OCI-LY1 (cell line): Measurements from ENCODE around the gene C17orf67.

Source experiments
- CTCF ChIP-seq: fragments of 200-600 bp; sonication (generic), shearing (Covaris generic); IDR thresholded peaks from 2 replicates; pipeline ENCODE4 v1.5.1; 2017; ENCODE audit warnings: mild to moderate bottlenecking, antibody characterized with exemption, low read length, moderate library complexity, mixed read lengths
- EZH2 ChIP-seq: fragments of 200-600 bp; sonication (generic), shearing (Covaris generic); IDR thresholded peaks from 2 replicates; pipeline ENCODE4 v1.8.0; 2017; ENCODE audit warnings: borderline replicate concordance, mixed run types, mild to moderate bottlenecking, antibody characterized with exemption, low read length, moderate library complexity, mixed read lengths

GRCh38 chr17:56845934-56846333 lies 12.2 kb upstream of the C17orf67 start:
- no peak for TF ChIP-seq CTCF
- no peak for TF ChIP-seq EZH2
